ENCODE data around the gene DGKB. TPM values are rescaled to one million over a fixed set of nuclear protein-coding genes. Genes with fewer than 3 reads are reported as not detected.
A peak's percentile ranks its signal among the peaks of the same experiment; 100 is the strongest.

Gene DGKB
- total and polyA plus RNA-seq, 2 donors (not counting 1 experiment from before 2014, with no cell fraction given) = 0.31 TPM; not detected in 1

DNA sequence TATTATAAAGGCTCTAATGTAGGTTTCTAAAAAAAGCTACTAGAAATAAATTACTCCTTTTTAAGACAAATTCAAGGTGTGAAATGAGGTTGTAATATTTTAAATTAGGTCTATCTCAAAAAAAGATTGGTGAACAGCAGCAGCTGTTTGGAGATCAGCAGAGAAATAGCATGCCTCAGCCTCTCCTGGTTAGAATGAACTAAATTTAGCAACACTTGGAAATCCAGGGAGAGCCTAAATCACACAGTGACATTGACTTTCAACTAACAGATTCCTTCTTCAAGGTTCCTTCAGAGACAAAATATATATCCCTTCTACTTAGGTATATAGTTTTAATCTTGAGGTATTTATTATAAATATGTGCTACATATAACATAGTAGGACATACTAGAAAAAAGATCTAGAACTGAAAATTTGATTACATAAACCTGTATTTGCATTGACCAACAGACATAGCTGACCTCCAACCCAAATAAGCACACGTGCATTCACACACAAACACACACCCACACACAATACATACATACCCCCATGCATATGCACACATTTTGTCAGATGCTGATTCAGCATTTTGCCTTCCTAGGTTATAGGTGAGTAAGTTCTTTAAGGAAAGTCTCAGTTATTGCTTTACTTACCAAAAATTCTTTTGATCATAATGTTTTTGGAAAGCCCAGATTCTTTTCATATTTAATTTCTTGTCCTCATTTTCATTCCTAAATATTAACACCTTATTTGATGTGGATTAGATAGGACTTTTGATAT, 47.3 kb downstream of the DGKB start:
- Histone ChIP-seq H3K9ac (ENCODE audit: insufficient read depth, low read length) (no peak overlapping the region), H3K4me3 (replicated peaks in 1 of 4; ENCODE audit: control extremely low read depth in 1 of 4, insufficient read depth in 1 of 4, low read depth in 3 of 4, low read length in 4 of 4) (no peak overlapping the region), H3K27me3 (ENCODE audit: control insufficient read depth, insufficient read depth, low read length) (no peaks in the 10 kb centered on the region), H3K4me1 (ENCODE audit: control insufficient read depth, extremely low read depth, insufficient read depth, low read length) (no peaks in the 10 kb centered on the region), H4K20me1 (ENCODE audit: control insufficient read depth, extremely low read depth, insufficient read depth, low read length) (no peaks in the 10 kb centered on the region), H3K36me3 (ENCODE audit: control insufficient read depth, insufficient read depth, low read length) (no peaks in the 10 kb centered on the region), H3K9me3 (ENCODE audit: control insufficient read depth, insufficient read depth, low read depth, low read length) (no peaks in the 10 kb centered on the region), H3K4me2 (ENCODE audit: extremely low read depth, insufficient read depth, low read length) (no peak overlapping the region), H2AFZ (ENCODE audit: low read length) (no peak overlapping the region), H3K27ac (ENCODE audit: insufficient read depth, low read length) (no peak overlapping the region), H3K79me2 (ENCODE audit: control insufficient read depth, insufficient read depth, low read length) (no peaks in the 10 kb centered on the region)
- TF ChIP-seq, protein P1, sequence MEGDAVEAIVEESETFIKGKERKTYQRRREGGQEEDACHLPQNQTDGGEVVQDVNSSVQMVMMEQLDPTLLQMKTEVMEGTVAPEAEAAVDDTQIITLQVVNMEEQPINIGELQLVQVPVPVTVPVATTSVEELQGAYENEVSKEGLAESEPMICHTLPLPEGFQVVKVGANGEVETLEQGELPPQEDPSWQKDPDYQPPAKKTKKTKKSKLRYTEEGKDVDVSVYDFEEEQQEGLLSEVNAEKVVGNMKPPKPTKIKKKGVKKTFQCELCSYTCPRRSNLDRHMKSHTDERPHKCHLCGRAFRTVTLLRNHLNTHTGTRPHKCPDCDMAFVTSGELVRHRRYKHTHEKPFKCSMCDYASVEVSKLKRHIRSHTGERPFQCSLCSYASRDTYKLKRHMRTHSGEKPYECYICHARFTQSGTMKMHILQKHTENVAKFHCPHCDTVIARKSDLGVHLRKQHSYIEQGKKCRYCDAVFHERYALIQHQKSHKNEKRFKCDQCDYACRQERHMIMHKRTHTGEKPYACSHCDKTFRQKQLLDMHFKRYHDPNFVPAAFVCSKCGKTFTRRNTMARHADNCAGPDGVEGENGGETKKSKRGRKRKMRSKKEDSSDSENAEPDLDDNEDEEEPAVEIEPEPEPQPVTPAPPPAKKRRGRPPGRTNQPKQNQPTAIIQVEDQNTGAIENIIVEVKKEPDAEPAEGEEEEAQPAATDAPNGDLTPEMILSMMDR (conservative IDR thresholded peaks at IDR 0.05 in 1 of 2, IDR thresholded peaks at IDR 0.05 in 1 of 2; ENCODE audit: low read depth in 1 of 2, low read length in 2 of 2) = no peak
- no peak for TF ChIP-seq EZH2 (IDR thresholded peaks at IDR 0.05; ENCODE audit: low read length, missing control alignments)
- no peak for DNase-seq (ENCODE audit: low read depth in 2 of 2)

DNA sequence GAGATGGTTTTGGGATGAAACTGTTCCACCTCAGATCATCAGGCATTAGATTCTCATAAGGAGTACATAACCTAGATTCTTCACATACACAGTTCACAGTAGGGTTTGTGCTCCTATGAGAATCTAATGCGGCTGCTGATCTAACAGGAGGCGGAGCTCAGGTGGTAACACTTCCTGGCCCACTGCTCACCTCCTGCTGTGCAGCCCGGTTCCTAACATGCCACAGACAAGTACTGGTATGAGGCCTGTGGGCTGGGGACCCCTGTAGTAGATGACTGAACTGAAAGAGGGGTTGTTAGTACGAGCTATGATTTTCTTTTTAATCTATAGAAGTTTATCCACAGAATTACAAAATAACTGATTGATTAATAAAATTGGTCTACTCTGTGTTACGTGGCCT, 48.1 kb downstream of the DGKB start:
- no peak overlapping the region for H3K4me2 ChIP-seq (ENCODE audit: extremely low read depth, insufficient read depth, low read length)
- no peak overlapping the region for H3K4me3 ChIP-seq (replicated peaks in 1 of 4; ENCODE audit: control extremely low read depth in 1 of 4, insufficient read depth in 1 of 4, low read depth in 3 of 4, low read length in 4 of 4)
- no peak overlapping the region for H3K9ac ChIP-seq (ENCODE audit: insufficient read depth, low read length)
- no peaks in the 10 kb centered on the region for H4K20me1 ChIP-seq (ENCODE audit: control insufficient read depth, extremely low read depth, insufficient read depth, low read length)
- H3K27ac ChIP-seq (ENCODE audit: insufficient read depth, low read length) = no peak overlapping the region
- no peaks in the 10 kb centered on the region for H3K4me1 ChIP-seq (ENCODE audit: control insufficient read depth, extremely low read depth, insufficient read depth, low read length)
- DNase-seq (ENCODE audit: low read depth in 2 of 2) = no peak
- H3K36me3 ChIP-seq (ENCODE audit: control insufficient read depth, insufficient read depth, low read length) = no peaks in the 10 kb centered on the region
- no peaks in the 10 kb centered on the region for H3K27me3 ChIP-seq (ENCODE audit: control insufficient read depth, insufficient read depth, low read length)
- TF ChIP-seq, protein P1 (conservative IDR thresholded peaks at IDR 0.05 in 1 of 2, IDR thresholded peaks at IDR 0.05 in 1 of 2; ENCODE audit: low read depth in 1 of 2, low read length in 2 of 2) = no peak
- TF ChIP-seq EZH2 (IDR thresholded peaks at IDR 0.05; ENCODE audit: low read length, missing control alignments) = no peak
- no peaks in the 10 kb centered on the region for H3K79me2 ChIP-seq (ENCODE audit: control insufficient read depth, insufficient read depth, low read length)
- no peaks in the 10 kb centered on the region for H3K9me3 ChIP-seq (ENCODE audit: control insufficient read depth, insufficient read depth, low read depth, low read length)
- no peak overlapping the region for H2AFZ ChIP-seq (ENCODE audit: low read length)

DNA sequence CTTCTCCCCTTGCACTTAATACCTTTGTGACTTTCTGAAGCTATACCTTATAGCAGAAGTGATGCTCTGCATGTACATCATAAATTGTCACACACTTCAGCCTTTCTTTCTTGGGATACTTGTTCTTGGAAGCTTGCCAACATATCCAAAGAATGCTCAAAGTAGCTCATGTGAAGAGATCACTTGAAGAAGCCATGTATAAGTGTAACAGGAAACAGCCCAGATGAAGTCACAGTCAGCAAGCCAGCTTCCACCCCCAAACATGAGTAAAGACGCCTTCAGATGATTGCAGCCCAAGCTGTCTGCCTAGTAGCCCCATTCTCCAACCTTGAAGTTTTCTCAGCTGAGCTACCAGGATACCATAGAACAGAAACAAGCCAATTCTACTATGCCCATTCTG, 50.9 kb downstream of the DGKB start:
- Histone ChIP-seq H3K27me3 (ENCODE audit: control insufficient read depth, insufficient read depth, low read length) (no peaks in the 10 kb centered on the region), H3K4me3 (replicated peaks in 1 of 4; ENCODE audit: control extremely low read depth in 1 of 4, insufficient read depth in 1 of 4, low read depth in 3 of 4, low read length in 4 of 4) (no peak overlapping the region), H3K36me3 (ENCODE audit: control insufficient read depth, insufficient read depth, low read length) (no peaks in the 10 kb centered on the region), H4K20me1 (ENCODE audit: control insufficient read depth, extremely low read depth, insufficient read depth, low read length) (no peaks in the 10 kb centered on the region), H3K4me2 (ENCODE audit: extremely low read depth, insufficient read depth, low read length) (no peak overlapping the region), H3K4me1 (ENCODE audit: control insufficient read depth, extremely low read depth, insufficient read depth, low read length) (no peaks in the 10 kb centered on the region), H3K9ac (ENCODE audit: insufficient read depth, low read length) (no peak overlapping the region), H3K27ac (ENCODE audit: insufficient read depth, low read length) (no peak overlapping the region), H3K9me3 (ENCODE audit: control insufficient read depth, insufficient read depth, low read depth, low read length) (no peaks in the 10 kb centered on the region), H3K79me2 (ENCODE audit: control insufficient read depth, insufficient read depth, low read length) (no peaks in the 10 kb centered on the region), H2AFZ (ENCODE audit: low read length) (no peak overlapping the region)
- TF ChIP-seq EZH2 (IDR thresholded peaks at IDR 0.05; ENCODE audit: low read length, missing control alignments) = no peak
- TF ChIP-seq, protein P1 (conservative IDR thresholded peaks at IDR 0.05 in 1 of 2, IDR thresholded peaks at IDR 0.05 in 1 of 2; ENCODE audit: low read depth in 1 of 2, low read length in 2 of 2) = no peak
- peak in 1 of 2 donors; percentile 15 for DNase-seq (ENCODE audit: low read depth in 2 of 2)
